GM12891 (cell line): ENCODE results near the gene RPS8.

Experiments
- PAX5 ChIP-seq: IDR thresholded peaks from 2 replicates; pipeline ENCODE4 v1.6.1; 2011; ENCODE audit warnings: low read length, moderate library complexity, mild to moderate bottlenecking; ENCODE audit not compliant: insufficient read depth, severe bottlenecking
- POLR2A ChIP-seq: IDR thresholded peaks from 2 replicates; pipeline ENCODE4 v1.6.1; 2011; ENCODE audit warnings: low read depth, low read length, control low read depth
- POLR2AphosphoS5 ChIP-seq: IDR thresholded peaks from 2 replicates; pipeline ENCODE4 v1.6.1; 2011; ENCODE audit warnings: low read depth, low read length, control low read depth
- POU2F2 ChIP-seq: IDR thresholded peaks from 2 replicates; pipeline ENCODE4 v1.6.1; 2011; ENCODE audit warnings: low read depth, mild to moderate bottlenecking, control low read depth, low read length, moderate library complexity
- TAF1 ChIP-seq: IDR thresholded peaks from 2 replicates; pipeline ENCODE4 v1.6.1; 2011; ENCODE audit warnings: low read depth, low read length, control low read depth

DNA sequence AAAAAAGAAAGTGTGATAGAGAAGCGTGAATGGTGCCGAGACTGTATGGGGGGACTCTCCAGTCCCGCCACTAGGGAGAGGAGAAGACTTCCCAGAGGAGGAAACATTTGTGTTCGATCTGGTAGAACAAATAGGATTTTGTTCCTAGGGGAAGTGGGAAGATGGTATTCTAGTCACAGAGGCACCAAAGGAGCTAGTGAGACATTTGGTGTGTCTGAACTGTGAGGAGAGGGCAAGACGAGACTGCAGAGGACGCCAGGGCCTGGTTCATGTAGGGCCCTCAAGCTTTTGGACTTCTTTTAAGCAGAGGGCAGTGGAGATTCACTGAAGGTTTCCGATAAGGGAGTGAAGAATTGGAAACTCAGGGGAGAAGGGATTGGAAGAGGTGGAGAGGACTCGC, 35.9 kb downstream of the RPS8 start:
- TF ChIP-seq POLR2AphosphoS5 (no peak), POLR2A (no peak), TAF1 (no peak), PAX5 (no peak), POU2F2 (no peak)
